Epidermal melanocyte (primary cell): Measurements from ENCODE around the gene TTC33.
"Not testable (repeated sequence)": the region's sequence is repeated elsewhere in the genome, so short reads cannot be mapped to it uniquely, and the experiment has no call there.

ENCODE experiments used
- DNase-seq: peaks from one replicate; pipeline ENCODE4 v3.0.0; 2011; ENCODE audit warnings: low spot score; ENCODE audit not compliant: insufficient read length

TTC33 gene, protein sequence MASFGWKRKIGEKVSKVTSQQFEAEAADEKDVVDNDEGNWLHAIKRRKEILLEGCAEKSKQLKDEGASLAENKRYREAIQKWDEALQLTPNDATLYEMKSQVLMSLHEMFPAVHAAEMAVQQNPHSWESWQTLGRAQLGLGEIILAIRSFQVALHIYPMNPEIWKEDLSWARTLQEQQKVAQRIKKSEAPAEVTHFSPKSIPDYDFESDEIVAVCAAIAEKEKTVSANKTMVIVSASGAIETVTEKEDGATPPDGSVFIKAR

GRCh38 chr5:40755407-40756365 is at the start of gene TTC33:
TSS of gene TTC33 (minus strand) at chr5:40755961. CDS start at chr5:40747018, 8,943 bp downstream.
- peak; percentile 94 for DNase-seq

DNA sequence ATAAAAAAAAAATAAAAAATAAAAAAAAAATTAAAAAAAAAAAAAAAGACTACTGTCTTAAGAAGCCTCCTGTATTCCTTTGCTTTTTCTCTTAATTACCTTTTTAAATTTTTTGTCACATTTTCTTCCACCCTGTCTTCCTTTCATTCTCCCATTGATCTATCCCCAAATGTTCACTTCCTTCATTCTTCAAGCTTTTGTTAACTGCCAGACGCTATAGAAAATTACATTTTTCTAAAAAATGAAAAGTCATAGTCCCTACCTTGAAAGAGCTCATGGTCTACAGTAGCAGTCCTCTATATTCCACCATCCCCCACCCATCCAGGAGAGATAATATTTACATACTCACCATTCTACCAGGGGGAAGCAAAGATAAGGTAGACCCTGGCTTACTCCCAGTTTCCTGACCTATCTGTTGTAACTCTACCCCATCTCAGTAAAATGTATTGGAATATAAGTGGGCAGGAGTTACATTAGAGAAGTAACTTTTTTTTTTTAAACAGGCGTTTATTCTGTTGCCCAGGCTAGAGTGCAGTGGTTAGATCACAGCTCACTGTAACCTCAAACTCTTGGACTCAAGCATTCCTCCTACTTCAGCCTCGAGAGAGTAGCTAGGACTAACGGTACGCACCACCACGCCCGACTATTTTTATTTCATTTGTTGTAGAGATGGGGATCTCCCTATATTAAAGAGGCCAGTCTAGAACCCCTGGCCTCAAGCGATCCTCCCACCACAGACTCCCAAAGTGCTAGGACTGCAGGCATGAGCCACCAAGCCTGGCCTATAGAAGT is 46.2 kb upstream of the TTC33 start:
- DNase-seq = no peak

- no peak for DNase-seq
These were observed 43.5 kb upstream of the TTC33 start for GRCh38 chr5:40799258-40799657.

GRCh38 chr5:40798801-40799210 is 43.0 kb upstream of the TTC33 start:
- DNase-seq = no peak

- DNase-seq = peak; percentile 77
These were observed 42.4 kb upstream of the TTC33 start, which contains the start of gene PRKAA1 for GRCh38 chr5:40798012-40798800. TSS of gene PRKAA1 (minus strand) at chr5:40798374. CDS start at chr5:40798189, 185 bp downstream.

GRCh38 chr5:40797273-40798011 is 41.7 kb upstream of the TTC33 start:
- peak; percentile 24 for DNase-seq

DNA sequence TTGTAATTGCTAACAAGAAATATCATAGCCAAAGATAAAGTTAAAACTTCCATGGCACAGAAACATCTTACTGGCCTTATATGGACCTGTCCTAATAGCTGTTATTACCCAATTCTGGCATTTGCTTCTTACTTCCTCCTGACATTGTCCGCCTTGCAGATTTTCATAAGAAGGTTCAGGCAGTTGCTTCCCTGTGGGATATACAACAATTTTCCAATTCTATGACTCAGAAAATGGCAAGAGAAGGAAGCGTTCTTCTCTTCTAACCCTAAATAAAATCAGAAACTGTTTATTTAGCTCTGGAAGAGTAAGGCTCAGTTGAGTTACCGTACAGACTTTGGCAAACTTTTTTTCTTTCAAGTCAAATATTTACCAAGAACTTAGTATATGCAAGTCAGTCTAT is 40.7 kb upstream of the TTC33 start:
- DNase-seq = no peak

DNA sequence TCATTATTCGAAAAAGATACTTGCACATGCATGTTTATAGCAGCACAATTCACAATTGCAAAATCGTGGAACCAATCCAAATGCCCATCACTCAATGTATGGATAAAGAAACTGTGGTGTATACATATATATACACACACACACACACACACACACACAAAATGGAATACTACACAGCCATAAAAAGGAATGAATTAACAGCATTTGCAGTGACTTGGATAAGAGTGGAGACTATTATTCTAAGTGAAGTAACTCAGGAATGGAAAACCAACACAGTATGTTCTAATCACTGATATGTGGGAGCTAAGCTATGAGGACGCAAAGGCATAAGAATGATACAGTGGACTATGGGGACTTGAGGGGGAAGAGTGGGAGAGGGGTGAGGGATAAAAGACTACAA is 39.1 kb upstream of the TTC33 start:
- not testable (repeated sequence) for DNase-seq

- DNase-seq = not testable (repeated sequence)
These were observed 38.6 kb upstream of the TTC33 start for GRCh38 chr5:40794340-40794739.

DNA sequence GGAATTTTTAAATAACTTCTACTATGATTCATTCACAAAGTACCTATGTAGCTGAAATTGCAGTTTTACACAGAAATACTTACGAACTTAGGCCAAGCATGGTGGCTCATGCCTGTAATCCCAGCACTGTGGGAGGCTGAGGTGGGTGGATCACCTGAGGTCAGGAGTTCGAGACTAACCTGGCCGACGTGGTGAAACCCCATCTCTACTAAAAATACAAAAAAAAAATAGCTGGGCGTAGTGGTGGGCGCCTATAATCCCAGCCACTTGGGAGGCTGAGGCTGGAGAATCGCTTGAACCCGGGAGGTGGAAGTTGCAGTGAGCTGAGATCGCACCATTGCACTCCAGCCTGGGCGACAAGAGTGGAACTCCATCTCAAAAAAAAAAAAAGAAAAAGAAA is 36.9 kb upstream of the TTC33 start:
- not testable (repeated sequence) for DNase-seq

- no peak for DNase-seq
These were observed 36.0 kb upstream of the TTC33 start for GRCh38 chr5:40791715-40792139.

GRCh38 chr5:40790947-40791593 is 35.3 kb upstream of the TTC33 start:
- DNase-seq = no peak

- DNase-seq = not testable (repeated sequence)
These were observed 33.2 kb upstream of the TTC33 start for GRCh38 chr5:40788941-40789340.

DNA sequence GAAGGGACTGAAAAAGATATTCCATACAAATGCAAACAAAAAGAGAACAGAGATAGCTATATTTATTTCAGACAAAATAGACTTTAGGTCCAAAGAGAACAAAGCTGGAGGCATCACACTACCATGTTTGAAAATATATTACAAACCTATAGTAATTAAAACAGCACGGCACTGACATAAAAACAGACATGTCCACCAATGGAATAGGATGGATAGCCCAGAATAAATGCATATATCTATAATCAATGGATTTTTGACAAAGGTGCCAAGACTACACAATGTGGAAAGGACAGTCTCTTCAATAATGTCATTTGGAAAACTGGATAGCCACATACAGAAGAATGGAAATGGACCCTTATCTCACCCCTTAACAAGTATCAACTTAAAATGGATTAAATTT is 32.2 kb upstream of the TTC33 start:
- no peak for DNase-seq

DNA sequence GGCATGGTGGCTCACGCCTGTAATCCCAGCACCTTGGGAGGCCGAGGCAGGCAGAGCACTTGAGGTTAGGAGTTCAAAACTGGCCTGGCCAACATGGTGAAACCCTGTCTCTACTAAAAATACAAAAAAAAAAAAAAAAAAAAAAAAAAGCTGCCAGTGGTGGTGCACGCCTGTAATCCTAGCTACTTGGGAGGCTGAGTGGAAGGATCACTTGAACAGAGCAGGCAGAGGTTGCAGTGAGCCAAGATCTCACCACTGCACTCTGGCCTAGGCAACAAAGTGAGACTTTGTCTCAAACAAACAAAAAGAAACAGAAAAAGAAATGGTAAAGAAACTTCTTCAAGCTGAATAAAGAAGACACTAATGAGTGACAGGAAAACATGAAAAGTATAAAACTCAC is 30.9 kb upstream of the TTC33 start:
- not testable (repeated sequence) for DNase-seq

GRCh38 chr5:40784916-40785315 is 29.2 kb upstream of the TTC33 start:
- no peak for DNase-seq

DNA sequence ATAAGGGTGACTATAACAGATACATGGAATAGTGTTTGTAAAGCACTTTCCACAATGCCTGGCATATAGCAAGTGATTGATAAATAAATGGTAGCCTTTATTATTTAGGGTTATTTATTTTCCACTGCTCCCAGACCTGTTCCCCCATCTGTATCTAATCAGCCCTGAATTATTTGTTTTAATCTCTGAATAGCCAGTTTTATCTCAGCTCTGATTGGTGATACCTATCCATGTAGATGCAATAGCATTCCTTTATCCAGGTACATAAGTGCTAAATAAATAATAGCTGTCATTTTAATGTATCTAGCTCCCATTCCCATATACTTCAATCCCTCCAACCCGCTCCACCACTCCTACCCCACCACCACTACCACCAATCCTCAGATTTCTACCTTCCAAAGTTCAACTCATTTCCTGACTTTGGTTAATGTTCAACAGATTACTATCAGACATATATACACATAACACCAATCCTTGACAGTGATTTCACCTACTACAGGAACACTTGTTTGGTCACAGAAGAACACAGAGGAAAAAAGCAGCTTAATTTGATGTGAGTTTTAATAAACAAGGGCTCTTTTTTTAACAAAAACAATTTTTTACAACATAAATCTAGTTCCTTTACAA is 28.4 kb upstream of the TTC33 start:
- DNase-seq = no peak

GRCh38 chr5:40781843-40782409 is 26.2 kb upstream of the TTC33 start:
- DNase-seq = peak; percentile 23

DNA sequence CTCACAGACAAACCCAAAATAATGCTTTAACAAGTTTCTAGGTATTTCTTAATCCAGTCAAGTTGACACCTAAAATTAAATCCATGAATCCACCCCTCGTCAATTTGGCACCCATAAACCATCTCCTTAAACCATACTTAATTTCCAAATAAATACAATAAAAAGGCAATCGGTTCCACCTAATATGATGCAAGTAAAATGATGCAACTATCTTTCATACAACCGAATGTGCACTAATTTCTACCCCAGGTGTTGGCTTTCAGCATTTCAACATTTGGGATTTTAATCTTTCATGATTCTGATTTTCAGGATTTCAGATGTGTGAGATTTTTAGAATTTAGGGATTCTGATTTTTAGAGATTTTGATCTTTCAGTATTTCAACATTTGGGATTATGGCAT is 25.1 kb upstream of the TTC33 start:
- no peak for DNase-seq
